HepG2 (cell line): ENCODE measurements around the gene DDX4. TPM values are rescaled to one million over a fixed set of nuclear protein-coding genes. Genes with fewer than 3 reads are reported as not detected.

Experiments used
- ATAC-seq: fragments of 200-7000 bp; cut with Tn5 transposase; 3 replicates; pipeline ENCODE4 v1.9.1; 2020; ENCODE audit warnings: mild to moderate bottlenecking, moderate library complexity
- BruUV-seq: library from RNA; stranded (reverse); fragments of 400-500 nt; replicated peaks from 2 replicates; lab custom pipeline; 2021; lab: Mats Ljungman, UMichigan
- CTCF ChIA-PET: fragments of 300-600 bp; formaldehyde crosslinking; extraction: SDS; loops from one replicate; lab custom pipeline; 2021; ENCODE audit warnings: low total read pairs, inconsistent platforms, low intra/inter-chr PET ratio; lab: Yijun Ruan, JAX
- POLR2A ChIA-PET: fragments of 350-600 bp; sonication (Branson Sonifier 250); formaldehyde crosslinking; loops from one replicate; lab custom pipeline; 2020; ENCODE audit warnings: antibody characterized with exemption, inconsistent platforms; lab: Yijun Ruan, JAX
- DNase-seq: peaks from one replicate; pipeline ENCODE4 v3.0.0-alpha.2; 2015; ENCODE audit warnings: low spot score
- FAIRE-seq: peaks from 3 replicates; lab custom pipeline; 2011; peaks lifted over from hg19 to GRCh38; lab: Jason Lieb, UNC
- H2AFZ ChIP-seq: one replicate; pipeline ENCODE4 v1.6.1; 2011; ENCODE audit warnings: low read length, inconsistent platforms
- H3K27ac ChIP-seq: fragments of 300-600 bp; 3 replicates; pipeline ENCODE4 v1.8.0; 2011; ENCODE audit warnings: mixed run types, mild to moderate bottlenecking, mixed read lengths, low read length, inconsistent platforms; ENCODE audit not compliant: insufficient read depth; ENCODE audit errors: extremely low read length
- H3K27me3 ChIP-seq, 2 experiments: fragments of 200-600 bp in 1 of 2; 2 replicates in 1 of 2; 3 replicates in 1 of 2; pipeline versions ENCODE4 v1.6.0 to v1.8.0; 2011; ENCODE audit warnings: low read length in 2 of 2, mild to moderate bottlenecking in 2 of 2, moderate library complexity in 2 of 2, inconsistent platforms in 1 of 2; ENCODE audit not compliant: insufficient read depth in 2 of 2, control insufficient read depth in 1 of 2
- H3K36me3 ChIP-seq, 2 experiments: fragments of 200-600 bp in 1 of 2; replicated peaks in 1 of 2; 2 replicates in 1 of 2; 3 replicates in 1 of 2; pipeline versions ENCODE4 v1.5.1 to v1.8.0; 2011; ENCODE audit warnings: low read length in 2 of 2, inconsistent platforms in 1 of 2; ENCODE audit not compliant: insufficient read depth in 2 of 2, control insufficient read depth in 1 of 2
- H3K4me1 ChIP-seq: 2 replicates; pipeline ENCODE4 v1.5.1; 2012; ENCODE audit warnings: low read length, inconsistent platforms; ENCODE audit not compliant: insufficient read depth
- H3K4me2 ChIP-seq: 2 replicates; pipeline ENCODE4 v1.6.0; 2011; ENCODE audit warnings: low read depth, low read length, inconsistent platforms
- H3K4me3 ChIP-seq, 3 experiments: fragments of 200-600 bp in 1 of 3; sonication (generic), shearing (Covaris generic) in 1 of 3; replicated peaks in 1 of 3; 2 replicates each; pipeline ENCODE4 v1.5.1; 2011 to 2016; ENCODE audit warnings: low read length in 3 of 3, inconsistent platforms in 2 of 3, low read depth in 2 of 3, mild to moderate bottlenecking in 2 of 3, control low read depth in 1 of 3, mixed read lengths in 1 of 3; ENCODE audit not compliant: insufficient read depth in 1 of 3
- H3K79me2 ChIP-seq: one replicate; pipeline ENCODE4 v1.6.1; 2011; ENCODE audit warnings: low read length, inconsistent platforms; ENCODE audit not compliant: insufficient read depth
- H3K9ac ChIP-seq: 2 replicates; pipeline ENCODE4 v1.6.0; 2011; ENCODE audit warnings: mild to moderate bottlenecking, low read depth, low read length, inconsistent platforms; ENCODE audit not compliant: insufficient read depth
- H3K9me3 ChIP-seq: 2 replicates; pipeline ENCODE4 v1.5.1; 2012; ENCODE audit warnings: mild to moderate bottlenecking, low read length
- H4K20me1 ChIP-seq: 2 replicates; pipeline ENCODE4 v1.6.0; 2011; ENCODE audit warnings: inconsistent platforms, mild to moderate bottlenecking, low read length, moderate library complexity; ENCODE audit not compliant: insufficient read depth
- MAF1 ChIP-seq: sonication (generic); formaldehyde crosslinking; IDR thresholded peaks from 2 replicates; pipeline ENCODE4 v1.5.0; 2020; ENCODE audit warnings: missing genetic modification reagents, borderline replicate concordance
- ZKSCAN8 ChIP-seq: IDR thresholded peaks from 2 replicates; pipeline ENCODE4 v1.6.1; 2016; ENCODE audit warnings: borderline replicate concordance, missing genetic modification reagents, missing compliant biosample characterization
- ZSCAN25 ChIP-seq: sonication (generic); formaldehyde crosslinking; IDR thresholded peaks from 2 replicates; pipeline ENCODE4 v1.8.0; 2022; ENCODE audit warnings: mild to moderate bottlenecking, missing genetic modification reagents
- WGBS: methylation state at CpG from one replicate; pipeline ENCODE4 v1.1.6; 2017; ENCODE audit warnings: low lambda C conversion rate; 5-methylcytosine and 5-hydroxymethylcytosine counted together
- in situ Hi-C: cut with HindIII; loops from 2 replicates; pipeline ENCODE4 v1.10.0; 2017; ENCODE audit warnings: low pct_unique_long_range_greater_than_20kb; ENCODE audit not compliant: extremely low pct_ligation_motif_present
- intact Hi-C: fragments of 100-400 bp; cut with micrococcal nuclease; formaldehyde crosslinking; loops from one replicate; pipeline ENCODE4 v1.10.0; 2022; ENCODE audit not compliant: unreplicated experiment
- polyA plus RNA-seq, 8 experiments: library from polyadenylated mRNA; depleted of rRNA in 3 of 8; stranded (reverse) in 7 of 8; unstranded in 1 of 8; fragments of >200 nt; fragmentation: Illumina TruSeq in 4 of 8; extraction: Trizol in 4 of 8; gene quantifications; 2 replicates each; pipeline versions ENCODE4 v1.2.1 to v1.2.3, GENCODE V29; 2011 to 2016; ENCODE audit warnings: low read depth in 4 of 8, missing spikeins in 1 of 8, mixed read lengths in 1 of 8; ENCODE audit not compliant: insufficient read depth in 1 of 8
- total RNA-seq, 5 experiments: library from RNA; depleted of rRNA; stranded (reverse); fragments of >200 nt; fragmentation: Illumina TruSeq; extraction: Trizol; gene quantifications; 2 replicates each; pipeline ENCODE4 v1.2.3, GENCODE V29; 2016; ENCODE audit warnings: low read depth in 1 of 5
- TF ChIP-seq, protein P1 (sequence below): sonication (generic); formaldehyde crosslinking; IDR thresholded peaks from 2 replicates; pipeline ENCODE4 v1.5.0; 2020; ENCODE audit warnings: missing genetic modification reagents
- TF ChIP-seq, protein P2 (sequence below): sonication (generic); formaldehyde crosslinking; IDR thresholded peaks from 2 replicates; pipeline ENCODE4 v1.4.0; 2020; ENCODE audit warnings: missing genetic modification reagents
- TF ChIP-seq, protein P3 (sequence below): sonication (generic); formaldehyde crosslinking; IDR thresholded peaks from 2 replicates; pipeline ENCODE4 v1.5.0; 2020; ENCODE audit warnings: mild to moderate bottlenecking, missing genetic modification reagents
- TF ChIP-seq, protein P4 (sequence below): sonication (generic); formaldehyde crosslinking; IDR thresholded peaks from 2 replicates; pipeline ENCODE4 v1.5.0; 2020; ENCODE audit warnings: mild to moderate bottlenecking, missing genetic modification reagents

The DDX4 gene
- total and polyA plus RNA-seq, 2 of the 13 experiments (the other 11 are each of a cell fraction or from before 2014, with no cell fraction given), result 0.05 TPM; not detected in 1

DNA sequence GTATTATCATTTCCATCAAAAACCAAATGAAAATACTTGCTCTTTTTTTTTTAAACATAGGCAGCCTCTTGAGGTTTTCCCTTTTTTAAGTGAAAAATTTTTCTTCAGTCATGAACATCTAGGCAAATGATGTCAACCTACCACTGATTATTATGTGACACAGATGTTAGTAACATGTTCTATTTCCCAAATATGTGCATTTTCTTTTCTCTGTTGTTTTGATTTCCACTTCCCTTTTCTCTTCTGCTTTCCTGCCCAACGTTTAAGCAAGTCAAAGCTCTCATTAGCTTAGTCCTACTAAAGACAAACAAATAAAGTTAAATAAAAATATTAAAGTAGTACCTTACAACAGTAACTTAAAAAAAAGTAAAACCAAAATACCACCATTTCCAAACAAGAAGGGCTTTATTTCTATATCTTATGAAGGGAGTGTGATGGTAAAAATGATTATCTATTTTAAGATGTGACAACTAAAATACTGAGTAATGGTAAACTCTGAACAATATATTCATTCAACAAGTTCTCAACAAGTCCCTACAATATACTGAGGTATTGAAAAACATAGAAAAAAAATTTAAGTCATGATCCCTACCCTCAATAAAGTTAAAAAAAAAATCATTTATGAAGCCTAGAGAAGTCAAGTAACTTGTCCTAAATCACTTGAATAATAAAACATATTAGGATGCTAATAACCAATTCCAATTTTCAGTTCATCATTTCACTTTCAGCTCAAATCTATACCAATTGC, 35.1 kb upstream of the DDX4 start:
- ATAC-seq (no peak), DNase-seq (no peak), FAIRE-seq (no peak)
- ChIA-PET CTCF (no interaction called here), POLR2A (no interaction called here)
- Histone ChIP-seq H3K27me3 (no peaks in the 10 kb centered on the region), H3K4me1 (no peaks in the 10 kb centered on the region), H3K27ac (no peak overlapping the region), H3K9me3 (no peaks in the 10 kb centered on the region), H3K36me3 (peaks cover 0 to 5% of the 10 kb centered on the region in 2 experiments; a peak in 1 of 5 replicates), H3K4me2 (no peak overlapping the region), H3K79me2 (no peaks in the 10 kb centered on the region), H3K4me3 (no peak overlapping the region)
- 79% methylated on average over 1 of the region's 1 CpG for WGBS
- intact Hi-C loops, result no loop called here
- in situ Hi-C loops, result no loop called here
- TF ChIP-seq, protein P1, sequence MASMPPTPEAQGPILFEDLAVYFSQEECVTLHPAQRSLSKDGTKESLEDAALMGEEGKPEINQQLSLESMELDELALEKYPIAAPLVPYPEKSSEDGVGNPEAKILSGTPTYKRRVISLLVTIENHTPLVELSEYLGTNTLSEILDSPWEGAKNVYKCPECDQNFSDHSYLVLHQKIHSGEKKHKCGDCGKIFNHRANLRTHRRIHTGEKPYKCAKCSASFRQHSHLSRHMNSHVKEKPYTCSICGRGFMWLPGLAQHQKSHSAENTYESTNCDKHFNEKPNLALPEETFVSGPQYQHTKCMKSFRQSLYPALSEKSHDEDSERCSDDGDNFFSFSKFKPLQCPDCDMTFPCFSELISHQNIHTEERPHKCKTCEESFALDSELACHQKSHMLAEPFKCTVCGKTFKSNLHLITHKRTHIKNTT (CRISPR knock-in tag), result no peak
- TF ChIP-seq ZKSCAN8 (CRISPR knock-in tag) (no peak), ZSCAN25 (no peak), MAF1 (CRISPR knock-in tag) (no peak)
- TF ChIP-seq, protein P2, sequence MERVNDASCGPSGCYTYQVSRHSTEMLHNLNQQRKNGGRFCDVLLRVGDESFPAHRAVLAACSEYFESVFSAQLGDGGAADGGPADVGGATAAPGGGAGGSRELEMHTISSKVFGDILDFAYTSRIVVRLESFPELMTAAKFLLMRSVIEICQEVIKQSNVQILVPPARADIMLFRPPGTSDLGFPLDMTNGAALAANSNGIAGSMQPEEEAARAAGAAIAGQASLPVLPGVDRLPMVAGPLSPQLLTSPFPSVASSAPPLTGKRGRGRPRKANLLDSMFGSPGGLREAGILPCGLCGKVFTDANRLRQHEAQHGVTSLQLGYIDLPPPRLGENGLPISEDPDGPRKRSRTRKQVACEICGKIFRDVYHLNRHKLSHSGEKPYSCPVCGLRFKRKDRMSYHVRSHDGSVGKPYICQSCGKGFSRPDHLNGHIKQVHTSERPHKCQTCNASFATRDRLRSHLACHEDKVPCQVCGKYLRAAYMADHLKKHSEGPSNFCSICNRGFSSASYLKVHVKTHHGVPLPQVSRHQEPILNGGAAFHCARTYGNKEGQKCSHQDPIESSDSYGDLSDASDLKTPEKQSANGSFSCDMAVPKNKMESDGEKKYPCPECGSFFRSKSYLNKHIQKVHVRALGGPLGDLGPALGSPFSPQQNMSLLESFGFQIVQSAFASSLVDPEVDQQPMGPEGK, result no peak
- TF ChIP-seq, protein P3, sequence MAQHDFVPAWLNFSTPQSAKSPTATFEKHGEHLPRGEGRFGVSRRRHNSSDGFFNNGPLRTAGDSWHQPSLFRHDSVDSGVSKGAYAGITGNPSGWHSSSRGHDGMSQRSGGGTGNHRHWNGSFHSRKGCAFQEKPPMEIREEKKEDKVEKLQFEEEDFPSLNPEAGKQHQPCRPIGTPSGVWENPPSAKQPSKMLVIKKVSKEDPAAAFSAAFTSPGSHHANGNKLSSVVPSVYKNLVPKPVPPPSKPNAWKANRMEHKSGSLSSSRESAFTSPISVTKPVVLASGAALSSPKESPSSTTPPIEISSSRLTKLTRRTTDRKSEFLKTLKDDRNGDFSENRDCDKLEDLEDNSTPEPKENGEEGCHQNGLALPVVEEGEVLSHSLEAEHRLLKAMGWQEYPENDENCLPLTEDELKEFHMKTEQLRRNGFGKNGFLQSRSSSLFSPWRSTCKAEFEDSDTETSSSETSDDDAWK (CRISPR knock-in tag), result no peak
- TF ChIP-seq, protein P4, sequence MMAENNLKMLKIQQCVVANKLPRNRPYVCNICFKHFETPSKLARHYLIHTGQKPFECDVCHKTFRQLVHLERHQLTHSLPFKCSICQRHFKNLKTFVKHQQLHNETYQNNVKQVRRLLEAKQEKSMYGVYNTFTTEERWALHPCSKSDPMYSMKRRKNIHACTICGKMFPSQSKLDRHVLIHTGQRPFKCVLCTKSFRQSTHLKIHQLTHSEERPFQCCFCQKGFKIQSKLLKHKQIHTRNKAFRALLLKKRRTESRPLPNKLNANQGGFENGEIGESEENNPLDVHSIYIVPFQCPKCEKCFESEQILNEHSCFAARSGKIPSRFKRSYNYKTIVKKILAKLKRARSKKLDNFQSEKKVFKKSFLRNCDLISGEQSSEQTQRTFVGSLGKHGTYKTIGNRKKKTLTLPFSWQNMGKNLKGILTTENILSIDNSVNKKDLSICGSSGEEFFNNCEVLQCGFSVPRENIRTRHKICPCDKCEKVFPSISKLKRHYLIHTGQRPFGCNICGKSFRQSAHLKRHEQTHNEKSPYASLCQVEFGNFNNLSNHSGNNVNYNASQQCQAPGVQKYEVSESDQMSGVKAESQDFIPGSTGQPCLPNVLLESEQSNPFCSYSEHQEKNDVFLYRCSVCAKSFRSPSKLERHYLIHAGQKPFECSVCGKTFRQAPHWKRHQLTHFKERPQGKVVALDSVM (CRISPR knock-in tag), result no peak
- TF ChIP-seq, all 625 proteins: peak for 0
- no peak overlapping the region for H3K9ac ChIP-seq
- H4K20me1 ChIP-seq, result no peaks in the 10 kb centered on the region
- BruUV-seq, result no TSS peak
- no peak overlapping the region for H2AFZ ChIP-seq
